HepG2 (cell line): ENCODE data around the gene TTLL11. TPM values are rescaled to one million over a fixed set of nuclear protein-coding genes. Genes with fewer than 3 reads are reported as not detected.

ENCODE experiments used
- ADNP ChIP-seq: sonication (generic); formaldehyde crosslinking; IDR thresholded peaks from 2 replicates; pipeline ENCODE4 v1.4.0; 2020; ENCODE audit warnings: missing genetic modification reagents
- CEBPG ChIP-seq: IDR thresholded peaks from 2 replicates; pipeline ENCODE4 v1.6.1; 2016
- EED ChIP-seq: sonication (generic); formaldehyde crosslinking; IDR thresholded peaks from 2 replicates; pipeline ENCODE4 v1.5.0; 2020; ENCODE audit warnings: mild to moderate bottlenecking, missing genetic modification reagents
- ESRRA ChIP-seq: sonication (generic); formaldehyde crosslinking; IDR thresholded peaks from 2 replicates; pipeline ENCODE4 v1.5.1; 2020; ENCODE audit warnings: mild to moderate bottlenecking, low read depth, missing genetic modification reagents
- FOXA3 ChIP-seq: IDR thresholded peaks from 2 replicates; pipeline ENCODE4 v1.6.1; 2016; ENCODE audit warnings: missing genetic modification reagents, missing compliant biosample characterization
- HMG20A ChIP-seq: IDR thresholded peaks from 2 replicates; pipeline ENCODE4 v1.6.1; 2016; ENCODE audit warnings: borderline replicate concordance
- HMGA1 ChIP-seq: sonication (generic); formaldehyde crosslinking; conservative IDR thresholded peaks from 2 replicates; pipeline ENCODE4 v1.4.0; 2020; ENCODE audit warnings: missing genetic modification reagents
- HNF1A ChIP-seq, 2 experiments: sonication (generic) in 1 of 2; formaldehyde crosslinking in 1 of 2; IDR thresholded peaks; 2 replicates each; pipeline versions ENCODE4 v1.4.0 to v1.6.1; 2016 to 2020; ENCODE audit warnings: borderline replicate concordance in 1 of 2, low read depth in 1 of 2, mild to moderate bottlenecking in 1 of 2, missing genetic modification reagents in 1 of 2
- PAXIP1 ChIP-seq: sonication (generic); formaldehyde crosslinking; conservative IDR thresholded peaks from 2 replicates; pipeline ENCODE4 v1.4.0; 2020; ENCODE audit warnings: mild to moderate bottlenecking, missing genetic modification reagents, moderate library complexity
- RARG ChIP-seq: sonication (generic); formaldehyde crosslinking; IDR thresholded peaks from 2 replicates; pipeline ENCODE4 v1.4.0; 2020; ENCODE audit warnings: low read depth, mild to moderate bottlenecking, missing genetic modification reagents
- RBAK ChIP-seq: sonication (generic); formaldehyde crosslinking; IDR thresholded peaks from 2 replicates; pipeline ENCODE4 v1.5.1; 2020; ENCODE audit warnings: mild to moderate bottlenecking, missing genetic modification reagents
- TFDP1 ChIP-seq: IDR thresholded peaks from 2 replicates; pipeline ENCODE4 v1.6.1; 2016; ENCODE audit warnings: missing compliant biosample characterization, missing genetic modification reagents, borderline replicate concordance
- TFE3 ChIP-seq: IDR thresholded peaks from 2 replicates; pipeline ENCODE4 v1.6.1; 2016
- ZBTB49 ChIP-seq: sonication (generic); formaldehyde crosslinking; IDR thresholded peaks from 2 replicates; pipeline ENCODE4 v1.4.0; 2020; ENCODE audit warnings: missing genetic modification reagents, borderline replicate concordance
- ZNF326 ChIP-seq: sonication (generic); formaldehyde crosslinking; IDR thresholded peaks from 2 replicates; pipeline ENCODE4 v1.4.0; 2020; ENCODE audit warnings: missing genetic modification reagents, borderline replicate concordance
- ZNF337 ChIP-seq: sonication (generic); formaldehyde crosslinking; IDR thresholded peaks from 2 replicates; pipeline ENCODE4 v1.5.1; 2020; ENCODE audit warnings: missing genetic modification reagents, low read depth, mild to moderate bottlenecking, borderline replicate concordance
- ZNF891 ChIP-seq: sonication (generic); formaldehyde crosslinking; IDR thresholded peaks from 2 replicates; pipeline ENCODE4 v1.5.0; 2020; ENCODE audit warnings: mild to moderate bottlenecking, missing genetic modification reagents
- polyA plus RNA-seq, 8 experiments: library from polyadenylated mRNA; depleted of rRNA in 3 of 8; stranded (reverse) in 7 of 8; unstranded in 1 of 8; fragments of >200 nt; fragmentation: Illumina TruSeq in 4 of 8; extraction: Trizol in 4 of 8; gene quantifications; 2 replicates each; pipeline versions ENCODE4 v1.2.1 to v1.2.3, GENCODE V29; 2011 to 2016; ENCODE audit warnings: low read depth in 4 of 8, missing spikeins in 1 of 8, mixed read lengths in 1 of 8; ENCODE audit not compliant: insufficient read depth in 1 of 8
- total RNA-seq, 5 experiments: library from RNA; depleted of rRNA; stranded (reverse); fragments of >200 nt; fragmentation: Illumina TruSeq; extraction: Trizol; gene quantifications; 2 replicates each; pipeline ENCODE4 v1.2.3, GENCODE V29; 2016; ENCODE audit warnings: low read depth in 1 of 5

Gene TTLL11
- total and polyA plus RNA-seq, 2 of the 13 experiments (the other 11 are each of a cell fraction or from before 2014, with no cell fraction given), result 4.5 to 5.2 TPM

GRCh38 chr9:121991307-121991661 is 101.8 kb downstream of the TTLL11 start (continued):
- TF ChIP-seq ADNP (CRISPR knock-in tag), result no peak
- 0 out of 2 replicates have a peak, but pooled peaks have one; percentile 31 for TF ChIP-seq HNF1A (IDR thresholded peaks at IDR 0.05; ENCODE audit: low read depth)
- no peak for TF ChIP-seq HNF1A (CRISPR knock-in tag; IDR thresholded peaks at IDR 0.05; ENCODE audit: borderline replicate concordance)
- 0 out of 2 replicates have a peak, but pooled peaks have one; percentile 10 for TF ChIP-seq CEBPG (CRISPR knock-in tag)
- peak; percentile 29; the same call in 1 of the 2 replicates for TF ChIP-seq PAXIP1 (CRISPR knock-in tag)
- TF ChIP-seq FOXA3 (CRISPR knock-in tag), result 0 out of 2 replicates have a peak, but pooled peaks have one; percentile 10
- no peak for TF ChIP-seq ZNF891 (CRISPR knock-in tag)
- TF ChIP-seq ESRRA (CRISPR knock-in tag), result no peak
- no peak for TF ChIP-seq EED
- TF ChIP-seq ZBTB49 (CRISPR knock-in tag), result no peak
- no peak for TF ChIP-seq RARG
- TF ChIP-seq TFE3 (CRISPR knock-in tag), result no peak
- TF ChIP-seq TFDP1, result no peak
- TF ChIP-seq ZNF326 (CRISPR knock-in tag), result no peak
- TF ChIP-seq RBAK (CRISPR knock-in tag), result no peak
- no peak for TF ChIP-seq ZNF337 (CRISPR knock-in tag)
- no peak for TF ChIP-seq HMGA1 (CRISPR knock-in tag)
- peak; percentile 38; the same call in 1 of the 2 replicates for TF ChIP-seq HMG20A (CRISPR knock-in tag)
